GM19099 (cell line): Measurements from ENCODE around the gene NOC4L.

ENCODE experiments used
- POLR2A ChIP-seq: IDR thresholded peaks from 3 replicates; pipeline ENCODE4 v1.6.1; 2011; ENCODE audit warnings: low read depth; ENCODE audit not compliant: insufficient read length; ENCODE audit errors: extremely low read depth

Gene NOC4L

DNA sequence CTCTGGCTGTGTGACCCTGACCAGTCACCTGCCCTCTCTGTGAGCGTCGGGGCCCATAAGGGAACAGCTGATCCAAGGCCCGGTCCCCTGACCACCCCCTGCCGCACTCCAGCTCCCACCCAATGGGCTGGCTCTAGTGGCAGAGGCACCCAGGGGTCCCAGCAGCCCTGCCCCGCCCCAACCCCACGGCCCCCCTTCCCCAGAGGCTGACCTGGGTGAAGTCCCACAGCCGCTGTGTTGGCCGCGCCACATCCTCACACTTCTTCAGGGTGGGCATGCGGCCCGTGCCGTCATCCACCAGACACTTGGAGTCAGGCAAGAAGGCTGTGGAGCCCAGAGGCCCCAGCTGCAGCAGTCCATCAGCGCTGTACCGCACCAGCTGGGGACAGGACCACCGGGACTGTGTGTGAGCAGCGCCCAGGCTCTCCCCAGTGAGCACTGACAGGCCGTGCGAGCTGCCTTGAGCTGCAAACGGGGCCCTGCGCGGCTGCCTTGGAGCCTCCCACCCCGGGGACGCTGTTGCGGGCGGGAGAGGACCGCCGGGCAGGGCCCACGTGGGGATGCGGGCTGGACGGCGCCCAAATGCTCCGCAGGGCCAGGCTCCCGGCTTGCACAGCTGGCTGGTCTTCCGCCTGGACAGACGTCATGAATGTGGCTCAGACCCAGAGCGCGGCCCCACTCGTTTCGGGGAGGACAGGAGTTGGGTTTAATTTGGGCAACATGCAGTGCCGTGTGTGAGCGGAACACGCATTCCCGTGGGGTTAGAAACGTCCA, 53.5 kb downstream of the NOC4L start:
- TF ChIP-seq POLR2A = no peak

DNA sequence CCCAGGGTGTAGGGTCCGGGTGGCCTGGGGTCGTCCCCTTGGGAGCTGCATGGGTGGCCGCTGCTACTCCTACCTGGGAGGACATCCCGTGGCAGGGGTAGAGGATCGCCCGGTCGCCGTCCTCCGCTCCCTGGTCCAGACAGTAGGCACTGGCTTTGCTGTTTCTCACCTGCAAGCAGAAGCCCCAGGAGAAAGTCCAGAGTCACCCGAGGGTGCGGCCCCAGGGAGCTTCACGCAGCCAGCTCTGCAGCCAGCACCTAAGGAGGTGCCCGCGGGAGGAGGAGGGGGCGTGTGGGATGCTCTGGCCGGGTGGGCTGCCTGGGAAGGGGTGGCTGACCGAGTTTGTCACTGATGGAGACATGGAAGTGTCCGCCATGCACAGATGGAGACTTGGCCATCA, 54.8 kb downstream of the NOC4L start:
- TF ChIP-seq POLR2A = no peak

DNA sequence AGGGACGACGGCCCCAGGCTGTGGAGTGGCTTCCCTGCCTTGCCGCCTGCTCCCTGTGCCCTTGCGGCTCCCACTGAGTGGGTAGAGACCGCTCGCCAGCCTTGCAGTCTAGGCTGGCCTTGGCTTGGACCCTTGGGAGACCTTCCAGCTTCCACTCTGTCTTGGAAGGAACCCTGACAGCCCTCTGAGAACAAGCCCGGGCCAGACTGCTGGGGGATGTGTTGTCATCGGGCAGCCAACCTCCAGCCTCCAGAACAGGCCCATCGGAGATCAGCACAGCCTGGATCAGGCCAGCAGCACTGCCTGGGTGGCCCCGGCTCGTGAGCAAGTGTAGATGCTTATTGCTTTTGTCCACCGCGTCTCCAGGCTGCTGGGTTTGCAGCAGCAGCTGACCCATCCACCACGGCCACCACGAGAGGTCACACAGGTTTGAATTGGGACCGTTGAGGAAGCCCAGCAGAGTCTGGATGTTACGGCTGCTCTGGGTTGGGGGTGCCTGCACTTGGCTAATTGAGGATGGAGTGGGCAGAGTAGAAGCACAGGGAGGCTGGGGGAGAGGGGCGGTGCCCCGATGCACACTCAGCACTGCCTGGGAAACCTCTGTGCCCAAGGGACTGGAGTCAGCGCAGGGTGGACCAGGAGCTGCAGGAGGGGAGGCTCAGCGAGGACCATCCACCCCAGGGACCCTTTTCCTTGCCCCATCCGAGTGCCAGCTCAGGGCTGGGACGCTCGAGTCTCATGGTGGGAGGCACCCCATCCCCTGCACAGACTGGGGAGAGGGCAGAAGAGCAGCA, 55.5 kb downstream of the NOC4L start:
- TF ChIP-seq POLR2A = no peak

DNA sequence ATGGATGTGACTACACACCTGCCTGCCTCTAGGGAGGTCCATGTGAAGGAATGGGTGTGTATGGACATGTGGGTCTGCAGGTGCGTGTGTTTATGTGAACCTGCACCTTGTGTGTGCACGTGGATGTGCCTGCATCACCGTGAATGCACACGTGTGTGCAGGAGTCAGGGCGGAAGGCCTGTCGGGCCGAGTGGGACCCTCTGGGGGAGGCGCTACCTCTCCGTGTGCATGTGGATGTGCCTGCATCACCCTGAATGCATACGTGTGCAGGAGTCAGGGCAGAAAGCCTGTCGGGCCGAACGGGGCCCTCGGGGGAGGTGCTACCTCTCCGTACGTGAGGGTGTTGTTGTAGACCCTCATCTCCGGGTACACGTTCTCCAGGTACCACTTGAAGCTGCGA, 56.5 kb downstream of the NOC4L start:
- TF ChIP-seq POLR2A = no peak

DNA sequence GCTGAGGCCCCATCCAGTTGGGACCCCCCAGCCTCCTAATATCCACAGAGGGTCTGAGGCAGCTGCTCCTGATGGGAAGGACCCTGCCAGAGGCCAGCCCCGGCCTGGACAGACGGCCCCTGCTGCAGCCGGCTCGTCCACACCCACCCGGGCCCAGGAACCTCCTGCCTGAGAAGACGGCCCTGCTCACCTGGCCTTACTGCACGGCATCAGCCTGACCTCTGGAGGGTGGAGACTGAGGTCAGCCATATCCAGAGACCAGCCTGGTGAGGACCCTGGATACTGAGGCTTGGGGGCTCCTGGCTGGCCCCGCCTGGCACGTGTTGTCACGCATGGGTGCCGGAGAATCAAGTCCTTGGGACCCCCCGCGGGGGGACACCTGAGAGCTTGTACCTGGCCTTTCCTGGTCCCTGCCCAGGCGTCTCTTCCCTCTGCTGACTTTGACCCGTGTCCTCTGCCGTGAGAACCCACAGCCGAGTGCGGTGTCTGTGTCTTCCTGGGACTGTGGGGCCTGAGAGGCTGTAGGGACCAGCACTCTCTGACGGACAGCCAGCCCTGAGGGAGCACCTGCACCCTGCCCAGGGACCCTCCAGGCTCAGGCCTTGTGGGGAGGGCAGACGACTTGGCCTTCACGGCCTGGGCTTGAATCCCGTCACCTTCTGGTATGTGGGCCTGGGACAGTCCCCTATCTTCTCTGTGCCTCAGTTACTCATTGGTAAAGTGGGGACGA, 57.3 kb downstream of the NOC4L start:
- TF ChIP-seq POLR2A = no peak
